HK-2 (cell line): ENCODE measurements around the gene LAMB4.

Experiments used
- DNase-seq: peaks from one replicate; pipeline ENCODE4 v3.0.0-alpha.2; 2018; ENCODE audit not compliant: unreplicated experiment

Gene LAMB4

DNA sequence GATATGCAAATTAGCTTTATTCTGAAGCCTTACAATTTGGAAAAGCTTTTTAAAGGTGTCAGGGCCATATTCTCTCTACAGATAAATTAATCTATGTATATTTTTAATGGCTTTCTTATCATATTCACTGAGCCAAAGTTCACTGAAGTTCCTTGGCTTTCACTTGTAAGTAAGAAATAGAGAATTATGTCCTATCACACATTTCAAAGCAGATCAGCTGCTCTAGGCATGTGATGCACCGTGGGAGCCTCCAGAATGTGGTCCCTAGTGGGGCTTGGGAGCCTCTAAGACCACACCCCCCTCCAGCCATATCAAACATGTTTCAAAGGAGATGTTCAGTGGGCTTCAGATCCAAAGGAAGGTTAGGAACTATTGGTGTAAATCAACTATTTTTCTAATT, 51.5 kb downstream of the LAMB4 start:
- no peak for DNase-seq

DNA sequence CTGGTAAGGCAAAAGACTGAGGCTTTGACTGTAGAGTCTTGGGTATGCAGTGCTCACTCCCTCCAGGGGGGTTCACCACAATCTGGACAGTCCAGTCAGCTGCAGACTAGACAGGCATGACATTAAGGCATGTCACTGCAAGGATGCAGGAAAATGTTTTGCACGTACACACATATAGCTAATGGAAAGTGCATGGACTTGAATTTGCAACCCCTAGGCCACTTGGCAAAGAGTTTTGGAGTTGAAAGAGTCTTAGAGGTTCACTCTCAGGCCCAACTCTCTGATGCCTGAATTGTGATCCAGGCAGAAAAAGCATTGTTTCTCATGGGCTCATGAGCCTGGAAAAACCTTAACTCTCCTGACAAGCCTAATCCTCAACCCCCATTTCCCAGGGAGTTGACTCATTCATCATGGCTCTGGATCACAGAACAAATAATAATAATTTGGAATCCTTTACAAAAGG, 51.9 kb downstream of the LAMB4 start:
- DNase-seq = no peak

- DNase-seq = no peak
Observed at GRCh38 chr7:108077709-108078108, 52.5 kb downstream of the LAMB4 start.

DNA sequence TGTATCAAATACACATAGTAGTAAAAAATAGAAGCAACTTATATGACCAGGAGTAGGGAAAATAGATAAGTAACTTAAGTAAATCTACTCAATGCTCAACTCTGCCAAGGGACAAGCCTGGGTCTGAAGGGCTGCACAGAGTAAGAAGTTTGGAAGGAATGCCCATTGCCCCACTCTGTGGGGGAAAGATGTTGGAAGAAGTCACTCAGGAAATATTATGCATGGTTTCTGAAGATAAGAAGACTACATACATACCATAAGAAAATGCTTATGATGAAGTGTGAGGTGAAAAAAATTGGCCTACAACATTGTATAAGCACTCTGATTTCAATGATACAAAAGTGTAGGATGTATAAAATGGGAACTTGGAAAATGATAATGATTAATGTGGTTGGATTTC, 54.0 kb downstream of the LAMB4 start:
- DNase-seq = no peak

DNA sequence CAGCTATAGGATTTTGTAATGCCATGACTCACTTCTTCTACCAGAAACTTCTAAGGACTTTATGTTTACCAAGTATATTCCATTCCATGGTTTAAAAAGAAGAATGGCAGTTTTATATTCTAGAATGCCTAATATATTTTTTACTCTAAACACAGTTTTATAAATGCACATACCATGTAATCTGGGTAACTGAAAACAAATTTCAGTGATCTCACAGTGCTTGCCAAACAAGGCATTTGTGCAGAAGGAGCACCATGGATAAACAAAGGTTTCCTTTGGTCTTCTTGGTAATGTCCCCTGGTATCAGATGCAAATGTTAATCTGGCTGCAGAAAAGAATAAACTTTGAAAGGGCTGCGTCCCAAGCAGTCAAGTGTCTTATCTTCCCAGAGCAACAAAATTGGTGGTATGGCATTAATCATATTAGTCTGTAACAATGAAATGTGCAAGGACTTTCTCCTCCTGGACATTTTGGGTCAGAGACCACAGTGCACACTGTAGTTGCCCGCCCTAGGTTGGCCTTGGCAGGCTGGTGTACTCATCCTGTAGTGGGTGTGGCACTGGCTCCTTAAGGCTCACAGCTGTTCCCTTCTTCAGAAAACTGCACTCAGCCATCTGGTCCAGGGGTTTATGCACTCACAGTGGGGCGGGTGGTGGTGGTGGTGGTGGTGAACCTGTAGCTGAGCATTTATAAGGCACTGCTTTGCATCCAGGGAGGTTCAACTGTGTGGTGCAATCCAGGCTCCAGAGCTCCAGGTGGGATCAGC, 56.7 kb downstream of the LAMB4 start:
- no peak for DNase-seq

DNA sequence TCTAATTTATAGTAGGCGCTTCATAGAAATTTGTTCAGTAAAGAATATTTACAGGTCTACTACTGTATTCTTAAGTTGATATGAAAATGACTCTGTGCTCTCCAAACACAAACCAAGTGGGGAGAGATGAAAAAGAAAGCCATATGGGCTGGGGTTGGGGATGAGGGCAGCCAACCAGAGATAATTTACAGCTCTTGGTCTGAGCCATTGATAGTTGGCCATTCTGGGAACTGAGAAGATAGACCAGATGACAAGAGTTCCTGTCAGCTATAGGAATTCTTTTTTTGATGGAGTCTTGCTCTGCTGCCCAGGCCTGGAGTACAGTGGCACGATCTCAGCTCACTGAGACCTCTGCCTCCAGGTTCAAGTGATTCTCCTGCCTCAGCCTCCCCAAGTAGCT, 57.4 kb downstream of the LAMB4 start:
- DNase-seq = no peak

- no peak for DNase-seq
Observed at GRCh38 chr7:108072116-108072515, 58.0 kb downstream of the LAMB4 start.

DNA sequence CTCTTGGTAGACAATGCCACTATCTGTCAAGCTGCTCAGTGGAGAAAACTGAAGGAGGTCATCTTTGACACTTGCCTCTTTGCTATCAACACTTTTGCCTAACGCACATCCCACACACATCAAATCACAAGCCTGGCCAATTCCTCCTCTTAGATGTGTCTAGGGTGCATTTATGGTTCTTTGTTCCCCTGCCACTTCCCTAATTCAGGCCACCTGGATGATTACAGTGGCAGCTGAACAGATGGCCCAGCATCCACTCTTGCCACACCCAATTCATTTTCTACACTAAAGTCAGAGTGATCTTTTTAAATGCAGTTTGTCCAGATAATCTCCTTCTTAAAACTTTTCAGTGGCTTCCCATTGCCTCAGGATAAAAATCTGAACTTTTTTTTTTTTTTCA, 58.6 kb downstream of the LAMB4 start:
- no peak for DNase-seq

DNA sequence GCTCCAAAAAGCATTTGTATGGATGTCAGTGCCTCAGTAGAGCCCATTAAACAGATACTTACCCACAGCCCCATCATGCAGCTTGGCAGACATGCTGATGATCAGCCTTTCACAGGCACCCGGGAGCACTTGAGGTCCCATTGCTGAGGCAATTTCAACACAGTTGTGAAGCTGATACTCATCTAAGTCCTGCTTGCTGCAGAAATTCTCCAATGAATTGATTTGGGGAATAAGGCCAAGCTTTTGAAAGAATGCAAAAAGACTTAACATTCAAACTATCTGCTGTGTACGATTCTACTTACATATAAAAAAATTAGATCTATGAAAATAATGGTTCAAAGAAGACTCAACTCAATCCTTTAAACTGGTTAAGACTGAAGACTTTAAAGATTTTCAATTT, 60.5 kb downstream of the LAMB4 start:
- no peak for DNase-seq

DNA sequence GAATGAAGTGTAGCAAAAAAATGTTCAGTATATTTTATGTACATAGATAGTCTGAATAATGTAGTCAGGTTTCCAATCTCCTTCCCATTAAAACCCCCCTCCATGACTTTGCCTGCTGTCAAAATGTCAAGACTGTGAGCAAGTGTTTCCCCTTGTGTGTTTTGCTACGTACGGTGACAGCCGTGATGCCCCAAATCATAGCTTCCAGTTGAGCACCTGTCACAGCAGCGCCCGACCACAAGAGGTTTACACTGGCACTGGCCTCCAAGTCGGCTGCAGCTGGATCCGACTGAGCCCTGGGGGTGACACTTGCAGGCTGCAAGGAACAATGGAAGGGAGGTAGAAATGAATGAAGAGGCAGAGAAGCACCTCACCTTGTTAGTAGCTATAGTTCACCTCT, 62.3 kb downstream of the LAMB4 start:
- DNase-seq = no peak

DNA sequence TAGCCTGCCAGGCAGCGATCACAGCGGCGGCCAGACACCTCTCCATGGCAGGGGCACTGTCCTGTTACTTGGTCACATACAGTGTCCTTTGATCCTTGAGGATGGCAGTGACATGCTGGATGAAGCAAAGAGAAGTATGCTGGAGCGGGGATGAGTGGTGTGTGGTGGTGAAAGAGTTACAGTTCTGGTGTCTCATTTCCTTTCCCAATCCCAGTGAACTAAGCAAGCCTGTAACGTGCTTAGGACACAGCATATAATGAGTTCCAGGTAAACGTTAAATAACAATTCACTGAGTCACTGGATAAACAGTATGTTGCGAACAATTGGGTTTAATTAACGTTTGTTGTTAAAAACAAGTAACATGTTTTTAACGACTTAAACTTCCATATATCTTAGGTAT, 63.7 kb downstream of the LAMB4 start:
- no peak for DNase-seq

DNA sequence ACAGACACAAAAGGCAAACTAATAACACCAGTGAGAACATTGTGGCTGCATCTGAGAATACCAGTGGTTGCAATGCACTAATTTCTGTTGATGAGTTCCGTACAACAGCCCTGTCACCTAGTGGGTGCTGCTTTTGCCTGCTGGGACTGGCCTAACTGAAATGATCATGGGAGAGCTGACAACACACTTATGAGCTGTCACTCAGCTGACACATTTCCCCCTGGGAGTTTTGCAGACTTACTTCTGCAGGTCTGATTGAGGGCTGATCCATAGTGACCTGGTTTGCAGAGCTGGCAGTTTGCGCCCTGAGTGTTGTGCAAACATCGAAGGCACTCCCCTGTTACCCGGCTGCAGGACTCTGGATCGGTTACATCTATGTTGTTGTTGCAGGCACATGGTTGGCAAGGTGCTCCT, 66.6 kb downstream of the LAMB4 start:
- DNase-seq = no peak

GRCh38 chr7:108062250-108063014, 67.7 kb downstream of the LAMB4 start:
- DNase-seq = no peak

DNA sequence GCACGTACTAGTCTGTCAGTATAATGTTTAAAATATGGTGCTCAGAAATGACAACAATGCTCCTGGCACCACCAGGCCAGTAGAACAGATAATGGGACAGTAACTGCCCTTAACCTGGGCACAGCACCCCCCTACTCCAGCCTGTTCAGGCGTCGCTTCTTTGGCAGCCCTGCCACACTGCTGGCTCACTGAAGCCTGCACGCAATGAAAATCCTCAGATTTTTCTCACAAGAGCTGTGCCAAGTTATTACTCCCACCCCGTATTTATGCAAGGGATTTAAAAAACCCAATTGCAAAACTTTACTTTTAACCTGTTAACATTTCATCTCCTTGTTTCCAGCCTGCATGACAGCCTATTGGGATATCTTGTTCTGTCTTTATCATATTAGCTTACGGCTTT, 70.6 kb downstream of the LAMB4 start:
- DNase-seq = no peak

DNA sequence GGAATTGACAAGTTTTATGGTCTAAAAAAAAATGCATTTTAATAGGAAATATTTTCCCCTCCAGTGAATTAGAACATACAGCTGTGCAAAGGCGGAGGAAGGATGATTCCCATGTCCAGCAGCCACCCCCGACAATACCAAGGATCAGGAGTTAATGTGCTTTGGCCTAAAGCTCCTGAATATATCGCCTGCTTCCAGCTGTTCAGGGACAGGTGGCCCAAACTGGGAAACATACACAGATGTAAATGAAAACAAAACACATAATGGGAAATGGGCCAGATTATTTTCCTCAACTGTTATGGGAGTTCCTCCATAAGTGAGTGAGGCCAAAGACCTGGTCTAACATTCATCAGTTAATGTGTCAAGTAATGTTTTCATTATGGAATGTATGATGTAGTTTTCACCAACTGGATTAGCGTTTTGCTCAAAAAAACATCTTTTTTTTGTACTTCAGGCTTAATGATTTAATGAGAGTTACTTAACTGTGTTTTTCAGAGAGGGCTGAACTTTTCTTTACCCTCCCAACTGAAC, 72.1 kb downstream of the LAMB4 start:
- no peak for DNase-seq

DNA sequence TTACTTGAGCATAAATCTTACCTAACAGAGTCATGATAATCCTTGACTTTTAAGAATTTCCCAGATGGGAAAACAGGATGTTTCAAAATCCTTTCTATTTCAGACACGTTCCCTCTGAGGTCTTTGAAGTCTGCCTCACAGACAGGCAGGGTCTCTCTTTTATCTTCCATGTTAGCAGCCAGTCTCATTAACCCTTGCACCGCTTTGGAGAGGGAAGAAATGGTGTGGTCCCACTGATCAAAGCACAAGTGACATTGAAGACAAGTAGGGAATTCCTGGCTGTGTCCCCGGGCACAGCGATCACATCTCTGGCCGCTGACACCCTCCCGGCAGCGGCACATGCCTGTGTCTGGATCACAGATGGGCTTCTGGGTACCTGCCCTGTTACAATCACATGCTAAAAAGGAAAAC, 74.5 kb downstream of the LAMB4 start:
- DNase-seq = no peak

DNA sequence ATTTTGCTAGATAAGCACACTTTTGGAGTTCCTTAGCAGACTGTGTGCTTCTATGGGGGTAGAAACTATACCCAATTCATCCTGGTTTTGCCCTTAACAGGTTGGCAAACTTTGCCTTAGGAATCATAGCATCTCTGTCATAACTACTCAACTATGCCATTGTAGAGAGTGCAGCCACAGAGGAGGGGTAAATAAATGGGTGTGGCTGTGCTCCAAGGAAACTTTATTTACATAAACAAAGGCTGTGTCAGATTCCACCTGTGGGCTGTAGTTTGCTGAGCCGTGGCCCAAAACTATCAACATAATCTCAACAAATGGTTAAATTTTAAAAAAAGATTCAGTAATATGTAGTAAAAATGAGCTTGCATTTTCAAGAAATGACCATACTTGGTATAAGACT, 75.6 kb downstream of the LAMB4 start:
- DNase-seq = no peak

- no peak for DNase-seq
Observed at GRCh38 chr7:108053250-108053649, 76.9 kb downstream of the LAMB4 start.

GRCh38 chr7:108051454-108051853, 78.7 kb downstream of the LAMB4 start:
- no peak for DNase-seq

DNA sequence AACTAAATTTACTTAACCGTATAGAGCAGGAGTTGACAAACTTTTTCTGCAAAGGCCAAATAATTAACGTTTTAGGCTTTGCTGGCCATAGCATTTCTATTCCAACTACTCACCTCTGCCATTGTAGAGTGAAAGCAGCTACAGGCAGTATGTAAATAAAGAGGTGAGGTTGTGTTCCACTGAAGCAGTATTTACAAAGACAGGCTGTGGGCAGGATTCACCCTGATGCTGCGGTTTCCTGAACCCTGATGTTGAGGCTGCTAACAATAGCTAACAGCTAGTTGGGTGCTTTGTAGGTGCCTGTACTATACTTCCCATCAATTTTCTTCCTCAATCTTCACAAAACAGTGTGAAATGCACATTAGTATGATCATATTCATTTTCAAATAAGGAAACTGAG, 80.2 kb downstream of the LAMB4 start:
- DNase-seq = no peak

DNA sequence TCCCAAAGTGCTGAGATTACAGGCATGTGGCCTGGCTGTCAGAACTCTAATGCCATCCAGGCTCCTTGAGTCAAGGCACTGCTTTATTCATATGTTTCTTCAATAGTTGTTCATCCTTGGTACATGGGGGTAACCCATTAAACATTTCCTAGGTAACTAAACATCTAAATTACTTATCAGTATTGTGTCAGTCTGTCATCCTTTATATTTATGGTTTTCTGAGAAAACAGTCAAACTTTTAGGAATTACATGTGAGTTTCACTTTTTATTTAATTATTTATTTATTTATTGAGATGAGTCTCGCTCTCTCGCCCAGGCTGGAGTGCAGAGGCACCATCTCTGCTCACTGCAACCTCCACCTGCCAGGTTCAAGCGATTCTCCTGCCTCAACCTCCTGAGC, 81.7 kb downstream of the LAMB4 start:
- no peak for DNase-seq

DNA sequence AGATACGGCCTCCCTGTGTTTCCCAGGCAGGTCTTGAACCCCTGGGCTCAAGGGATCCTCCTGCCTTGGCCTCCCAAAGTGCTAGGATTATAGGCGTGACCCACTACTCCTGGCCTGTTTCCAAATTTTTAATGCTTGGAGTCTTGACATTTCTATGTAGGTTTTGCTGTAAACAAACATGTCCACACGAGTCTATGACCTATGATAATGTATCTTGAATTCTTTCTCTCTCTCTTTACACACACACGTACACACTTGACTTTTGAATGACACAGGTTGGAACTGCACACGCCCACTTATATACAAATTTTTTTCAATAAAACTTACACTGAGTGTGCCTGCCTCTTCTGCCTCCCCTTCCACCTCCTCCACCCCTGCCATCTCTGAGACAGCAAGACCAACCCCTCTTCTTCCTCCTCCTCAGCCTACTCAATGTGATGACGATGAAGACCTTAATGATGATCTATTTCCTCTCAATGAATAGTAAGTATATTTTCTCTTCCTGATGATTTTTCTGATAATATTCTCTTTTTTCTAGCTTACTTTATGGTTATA, 83.1 kb downstream of the LAMB4 start:
- no peak for DNase-seq

GRCh38 chr7:108045669-108046068, 84.5 kb downstream of the LAMB4 start:
- no peak for DNase-seq
